ENCODE results near the gene SMARCB1.
"Not testable (repeated sequence)": the region's sequence is repeated elsewhere in the genome, so short reads cannot be mapped to it uniquely, and the experiment has no call there.

The SMARCB1 gene

GRCh38 chr22:23846081-23846469, 59.3 kb downstream of the SMARCB1 start:
- DNase-seq (ENCODE audit: low spot score) = no peak

DNA sequence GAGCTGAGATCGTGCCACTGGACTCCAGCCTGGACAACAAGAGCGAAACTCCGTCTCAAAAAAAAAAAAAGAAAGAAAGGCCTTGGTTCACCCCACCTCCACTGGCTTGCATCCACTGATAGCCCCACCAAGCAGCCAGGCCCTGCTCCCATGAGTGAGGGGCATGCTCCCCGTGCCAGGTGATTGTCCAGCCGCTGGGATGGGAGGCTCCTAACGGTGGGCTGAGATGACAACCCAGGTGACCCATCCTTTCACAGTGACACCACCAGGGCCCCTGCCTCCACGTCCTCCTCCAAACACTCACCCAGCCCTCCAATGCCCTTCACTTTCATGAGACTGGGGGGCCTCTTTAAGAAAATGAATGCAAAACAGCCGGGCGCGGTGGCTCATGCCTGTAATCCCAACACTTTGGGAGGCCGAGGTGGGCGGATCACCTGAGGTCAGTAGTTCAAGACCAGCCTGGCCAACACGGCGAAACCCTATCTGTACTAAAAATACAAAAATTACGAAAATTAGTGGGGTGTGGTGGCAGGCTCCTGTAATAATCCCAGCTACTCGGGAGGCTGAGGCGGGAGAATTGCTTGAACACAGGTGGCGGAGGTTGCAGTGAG, 60.6 kb downstream of the SMARCB1 start:
- DNase-seq (ENCODE audit: low spot score) = no peak

GRCh38 chr22:23847991-23848864, 61.5 kb downstream of the SMARCB1 start:
- no peak for DNase-seq (ENCODE audit: low spot score)

- peak; percentile 85 for DNase-seq (ENCODE audit: low spot score)
Observed at GRCh38 chr22:23849009-23850006, 62.5 kb downstream of the SMARCB1 start.

DNA sequence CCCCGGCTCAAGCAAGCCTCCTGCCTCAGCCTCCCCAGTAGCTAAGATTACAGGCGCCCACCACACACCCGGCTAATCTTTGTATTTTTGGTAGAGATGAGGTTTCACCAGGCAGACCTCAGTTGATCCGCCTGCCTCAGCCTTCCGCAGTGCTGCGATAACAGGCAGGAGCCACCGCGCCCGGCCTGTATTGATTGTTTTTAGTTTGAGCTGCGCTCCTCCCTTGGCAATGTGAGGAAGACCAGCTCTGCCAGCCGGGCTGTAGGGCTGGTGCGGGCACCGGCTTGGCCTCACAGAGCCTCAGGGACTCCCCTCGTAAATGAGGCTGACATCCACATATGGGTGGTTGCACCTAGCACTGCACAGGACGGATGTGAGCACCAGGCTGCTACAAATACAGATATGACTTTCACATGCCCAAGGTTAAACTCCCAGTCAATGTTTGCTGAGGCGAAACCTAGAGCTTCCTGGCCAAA, 63.4 kb downstream of the SMARCB1 start:
- DNase-seq (ENCODE audit: low spot score) = no peak

DNA sequence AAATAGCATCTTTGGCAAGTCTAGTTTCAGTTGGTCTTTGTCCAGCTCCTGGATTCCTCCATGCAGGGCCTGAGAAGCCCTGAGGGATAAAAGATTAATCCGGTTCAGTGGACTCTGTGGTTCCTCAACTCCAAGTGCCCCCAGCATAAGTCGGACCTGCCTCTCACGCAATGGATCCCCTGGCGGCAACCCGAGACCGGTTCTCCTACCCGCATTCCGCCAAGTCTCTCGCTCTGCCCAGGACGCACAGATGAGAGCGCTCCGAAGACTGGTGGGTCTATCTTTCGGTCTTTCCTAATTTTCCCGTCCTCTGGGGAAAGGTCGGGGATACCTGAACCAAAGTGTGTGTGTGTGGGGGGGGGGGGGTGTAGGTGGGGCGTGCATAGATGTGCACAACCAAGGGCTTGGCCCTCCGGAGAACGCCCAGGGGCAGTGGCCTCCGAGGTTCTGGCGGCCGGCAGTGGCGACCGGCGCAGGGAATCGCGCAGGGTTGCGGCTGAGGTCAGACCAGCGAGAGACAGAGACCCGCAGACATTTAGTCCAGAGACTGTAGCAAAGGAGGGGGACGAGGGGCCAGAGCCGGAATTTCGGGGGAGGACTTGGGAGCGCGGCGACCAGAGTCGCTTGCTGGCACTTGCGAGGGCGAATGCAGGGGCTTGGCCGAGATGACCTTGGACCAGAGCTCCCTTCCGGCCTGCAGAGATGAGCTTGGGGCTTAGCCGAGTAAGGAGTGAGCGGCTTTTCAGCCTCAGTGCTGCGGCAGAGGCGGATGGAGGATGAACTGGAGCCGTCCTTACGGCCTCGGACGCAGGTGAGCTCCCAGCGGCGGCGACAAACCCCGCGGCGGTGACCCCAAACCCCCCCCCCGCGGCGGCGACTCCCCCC, 70.2 kb downstream of the SMARCB1 start:
- DNase-seq (ENCODE audit: low spot score) = no peak

DNA sequence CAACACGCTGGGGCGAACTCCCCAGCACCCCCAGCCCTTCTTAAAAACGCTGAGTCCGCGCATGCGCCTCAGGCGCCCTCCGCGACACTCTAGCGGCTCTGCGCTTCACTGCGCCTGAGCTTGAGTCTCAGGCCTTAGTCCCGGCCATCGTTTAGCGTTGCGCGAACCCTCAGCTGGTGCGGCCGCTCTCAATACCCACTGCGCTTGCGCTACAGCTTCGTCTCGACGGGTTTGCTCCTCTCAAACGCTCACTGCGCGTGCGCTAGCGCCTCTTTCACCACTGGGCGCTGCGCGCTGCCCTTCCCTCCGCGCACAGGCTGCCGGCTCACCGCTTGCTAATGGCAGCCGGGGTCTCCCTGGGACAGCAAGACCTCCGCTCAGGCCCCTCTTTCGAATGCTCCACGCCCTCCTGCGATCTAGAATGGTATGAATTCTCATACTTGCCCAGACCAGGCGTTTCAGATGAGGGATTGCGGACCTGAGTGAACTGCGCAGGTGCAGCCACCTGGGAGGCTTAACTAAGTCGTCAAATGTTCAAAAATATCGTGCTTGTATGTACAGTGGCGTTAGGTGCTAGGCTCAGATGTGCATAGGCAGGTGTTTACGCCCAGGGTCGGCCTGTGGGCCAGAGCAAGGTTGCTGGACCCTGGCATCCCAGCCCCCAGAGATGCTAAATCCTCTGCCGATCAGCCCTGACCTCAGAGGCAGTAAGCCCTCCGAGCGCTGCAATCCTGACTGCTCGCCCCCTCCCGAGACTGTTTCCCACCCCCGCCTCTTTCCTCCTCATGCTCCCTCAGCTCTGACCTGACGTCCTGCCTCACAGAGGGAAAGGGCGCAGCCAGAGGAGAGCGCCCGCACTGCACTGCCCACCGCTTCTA, 71.1 kb downstream of the SMARCB1 start, which contains the start of gene SLC2A11:
SLC2A11 (plus strand) TSS at position 270 of the 878 bp plus-strand sequence; CDS start at position 395, 125 bp downstream.
- peak; percentile 96 for DNase-seq (ENCODE audit: low spot score)

DNA sequence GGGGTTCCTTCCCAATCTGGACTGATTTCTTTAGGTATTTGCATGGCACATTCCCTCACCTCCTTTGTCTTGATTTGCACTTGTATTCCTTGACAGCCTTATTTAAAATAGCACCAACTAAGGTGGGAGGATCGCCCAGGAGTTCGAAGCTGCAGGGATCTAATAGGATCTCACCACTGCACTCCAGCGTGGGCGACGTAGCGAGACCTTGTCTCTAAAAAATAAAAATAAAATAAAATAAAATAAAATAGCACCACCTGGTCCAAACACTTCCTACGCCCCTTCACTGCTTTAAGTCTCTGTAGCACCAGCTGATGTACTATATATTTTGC, 71.7 kb downstream of the SMARCB1 start:
- DNase-seq (ENCODE audit: low spot score) = no peak

DNA sequence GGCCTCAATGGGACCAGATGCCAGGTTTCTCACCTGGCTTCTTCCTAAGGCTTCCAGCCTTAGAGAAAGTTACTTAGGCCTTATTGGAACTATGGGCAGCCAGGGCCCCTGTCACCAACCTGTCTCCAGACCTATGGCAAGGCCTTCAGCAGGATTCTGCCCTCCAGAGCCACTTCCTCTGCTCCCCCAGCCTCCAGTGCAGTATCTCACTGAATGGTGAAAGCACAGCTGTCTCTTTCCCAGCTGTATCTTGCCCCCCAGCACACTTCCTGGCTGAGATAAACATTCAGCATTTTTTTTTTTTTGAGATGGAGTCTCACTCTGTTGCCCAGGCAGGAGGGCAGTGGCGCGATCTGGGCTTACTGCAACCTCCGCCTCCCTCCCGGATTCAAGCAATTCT, 72.4 kb downstream of the SMARCB1 start:
- no peak for DNase-seq (ENCODE audit: low spot score)

GRCh38 chr22:23860187-23860586, 73.4 kb downstream of the SMARCB1 start:
- DNase-seq (ENCODE audit: low spot score) = not testable (repeated sequence)

GRCh38 chr22:23862103-23862502, 75.3 kb downstream of the SMARCB1 start:
- peak; percentile 17 for DNase-seq (ENCODE audit: low spot score)

DNA sequence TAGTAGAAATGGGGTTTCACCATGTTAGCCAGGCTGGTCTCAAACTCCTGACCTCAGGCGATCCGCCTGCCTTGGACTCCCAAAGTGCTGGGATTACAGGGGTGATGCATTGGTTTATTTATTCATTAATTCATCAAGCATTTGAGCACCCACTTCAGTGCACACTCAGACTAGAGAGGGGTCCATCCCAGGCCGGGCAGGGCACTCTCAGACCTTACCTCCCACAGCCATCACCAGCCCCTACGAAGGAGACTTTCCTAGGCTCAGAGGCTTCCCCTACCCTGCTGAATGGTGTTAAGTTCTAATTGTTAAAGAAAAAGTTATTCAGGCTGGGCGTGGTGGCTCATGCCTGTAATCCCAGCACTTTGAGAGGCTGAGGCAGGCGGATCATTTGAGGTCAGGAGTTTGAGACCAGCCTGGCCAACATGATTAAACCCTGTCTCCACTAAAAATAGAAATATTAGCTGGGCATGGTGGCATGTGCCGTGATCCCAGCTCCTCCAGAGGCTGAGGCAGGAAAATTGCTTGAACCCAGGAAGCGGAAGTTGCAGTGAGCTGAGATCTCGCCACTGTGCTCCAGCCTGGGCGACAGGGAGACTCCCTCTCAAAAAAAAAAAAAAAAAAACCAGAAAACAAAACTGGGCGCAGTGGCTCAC, 77.9 kb downstream of the SMARCB1 start:
- DNase-seq (ENCODE audit: low spot score) = not testable (repeated sequence)

GRCh38 chr22:23868580-23868979, 81.8 kb downstream of the SMARCB1 start:
- DNase-seq (ENCODE audit: low spot score) = no peak

DNA sequence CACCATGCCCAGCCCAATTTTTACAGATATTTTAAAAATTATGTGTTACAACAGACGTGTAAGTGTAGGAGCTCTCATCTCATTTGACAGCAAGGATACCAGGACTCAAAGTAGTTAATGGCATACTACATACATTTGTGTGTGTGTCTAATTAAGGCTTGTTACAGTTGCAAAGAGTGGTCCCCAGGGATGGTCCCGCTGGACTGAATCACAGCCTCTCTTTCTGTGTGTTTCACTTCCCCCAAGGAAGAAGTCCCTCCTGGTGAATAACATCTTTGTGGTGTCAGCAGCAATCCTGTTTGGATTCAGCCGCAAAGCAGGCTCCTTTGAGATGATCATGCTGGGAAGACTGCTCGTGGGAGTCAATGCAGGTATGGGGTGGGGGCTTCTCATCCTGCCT, 88.1 kb downstream of the SMARCB1 start:
- DNase-seq (ENCODE audit: low spot score) = no peak

DNA sequence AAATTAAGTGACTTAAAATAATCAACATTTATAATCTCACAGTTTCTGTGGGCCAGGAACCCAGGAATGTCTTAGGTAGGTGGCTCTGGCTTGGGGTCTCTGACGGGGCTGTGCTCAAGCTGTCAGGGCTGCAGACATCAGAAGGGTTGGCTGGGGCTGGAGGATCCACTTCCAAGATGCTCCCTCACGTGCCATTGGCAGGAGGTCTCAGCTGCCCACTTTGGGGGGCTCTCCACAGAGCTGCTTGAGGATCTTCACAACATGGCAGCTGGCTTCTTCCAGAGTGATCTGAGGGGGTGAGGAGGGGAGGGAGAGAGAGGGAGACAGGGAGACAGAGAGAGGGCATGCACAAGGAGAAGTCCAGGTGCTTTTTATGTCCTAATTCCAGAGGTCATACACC, 89.0 kb downstream of the SMARCB1 start:
- DNase-seq (ENCODE audit: low spot score) = no peak

- no peak for DNase-seq (ENCODE audit: low spot score)
Observed at GRCh38 chr22:23877566-23877965, 90.8 kb downstream of the SMARCB1 start.

- DNase-seq (ENCODE audit: low spot score) = no peak
Observed at GRCh38 chr22:23878219-23878618, 91.5 kb downstream of the SMARCB1 start.

DNA sequence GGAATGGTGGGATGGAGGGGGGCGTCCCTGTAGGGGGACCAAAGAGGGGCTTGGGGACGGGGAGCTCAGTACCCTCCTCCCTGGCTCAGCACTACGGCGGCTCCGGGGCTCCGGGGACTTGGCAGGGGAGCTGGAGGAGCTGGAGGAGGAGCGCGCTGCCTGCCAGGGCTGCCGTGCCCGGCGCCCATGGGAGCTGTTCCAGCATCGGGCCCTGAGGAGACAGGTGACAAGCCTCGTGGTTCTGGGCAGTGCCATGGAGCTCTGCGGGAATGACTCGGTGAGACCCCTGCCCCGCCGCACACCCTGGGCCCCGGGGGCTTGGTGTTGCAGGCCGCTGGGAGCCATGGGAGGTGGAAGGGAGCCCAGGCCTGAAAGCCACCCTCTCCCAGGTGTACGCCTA, 95.6 kb downstream of the SMARCB1 start:
- DNase-seq (ENCODE audit: low spot score) = no peak

DNA sequence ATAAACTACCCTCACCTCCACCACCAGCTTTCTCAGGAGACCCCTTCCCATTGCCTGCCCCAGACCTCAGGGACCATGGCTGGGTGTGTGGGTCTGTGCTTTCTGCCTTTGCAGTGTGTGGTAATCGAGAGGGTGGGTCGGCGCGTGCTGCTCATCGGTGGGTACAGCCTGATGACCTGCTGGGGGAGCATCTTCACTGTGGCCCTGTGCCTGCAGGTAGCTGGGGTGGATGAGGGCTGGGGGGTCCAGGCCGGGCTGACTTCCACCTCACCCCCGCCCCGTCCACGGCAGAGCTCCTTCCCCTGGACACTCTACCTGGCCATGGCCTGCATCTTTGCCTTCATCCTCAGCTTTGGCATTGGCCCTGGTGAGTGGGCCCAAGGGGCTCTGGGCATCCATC, 96.9 kb downstream of the SMARCB1 start:
- no peak for DNase-seq (ENCODE audit: low spot score)

GRCh38 chr22:23884140-23884539, 97.4 kb downstream of the SMARCB1 start:
- DNase-seq (ENCODE audit: low spot score) = no peak
